Measurements from ENCODE around the gene RAD51B.
A peak's percentile ranks its signal among the peaks of the same experiment; 100 is the strongest.

RAD51B gene

DNA sequence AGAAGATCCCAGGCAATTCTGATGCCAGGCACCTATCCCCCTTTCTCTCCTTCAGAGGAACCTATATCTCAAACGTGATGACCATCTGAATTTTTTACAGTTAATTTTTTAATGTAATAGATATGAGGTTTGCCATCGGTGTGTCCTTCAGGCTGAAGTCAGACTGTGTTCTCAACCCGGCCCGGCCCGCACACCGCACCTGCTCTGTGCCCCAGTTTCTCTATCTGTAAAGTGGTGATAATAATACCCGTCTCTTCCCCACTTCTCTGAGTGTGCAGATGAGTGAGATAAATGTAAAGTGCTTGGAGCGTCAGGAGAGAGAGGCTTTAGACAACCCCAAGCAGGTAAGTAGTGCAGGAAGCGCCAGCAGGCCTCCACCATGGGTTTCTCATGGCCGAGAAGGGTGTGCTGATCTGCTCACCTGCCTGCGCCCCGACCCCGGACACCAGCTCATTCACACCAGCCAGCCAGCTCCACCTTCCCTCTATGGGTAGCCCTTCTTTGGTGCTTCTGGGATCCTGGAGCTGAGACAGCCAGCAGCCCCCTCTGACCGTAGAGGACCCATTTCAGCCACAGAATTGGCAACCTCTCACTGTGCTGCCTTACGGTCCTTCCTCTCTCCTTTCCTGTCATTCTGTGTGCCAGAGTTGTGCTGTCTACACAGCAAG is 893.3 kb downstream of the RAD51B start:
- Mint-ChIP-seq H3K36me3 (no peaks in the 10 kb centered on the region), H3K27ac (no peak overlapping the region), H3K4me1 (peaks cover 2% of the 10 kb centered on the region), H3K9me3 (no peaks in the 10 kb centered on the region), H3K4me3 (no peak overlapping the region), H3K27me3 (no peaks in the 10 kb centered on the region)
- ATAC-seq (ENCODE audit: low read depth) (no peak), DNase-seq (ENCODE audit: low spot score in 2 of 2) (no peak)

DNA sequence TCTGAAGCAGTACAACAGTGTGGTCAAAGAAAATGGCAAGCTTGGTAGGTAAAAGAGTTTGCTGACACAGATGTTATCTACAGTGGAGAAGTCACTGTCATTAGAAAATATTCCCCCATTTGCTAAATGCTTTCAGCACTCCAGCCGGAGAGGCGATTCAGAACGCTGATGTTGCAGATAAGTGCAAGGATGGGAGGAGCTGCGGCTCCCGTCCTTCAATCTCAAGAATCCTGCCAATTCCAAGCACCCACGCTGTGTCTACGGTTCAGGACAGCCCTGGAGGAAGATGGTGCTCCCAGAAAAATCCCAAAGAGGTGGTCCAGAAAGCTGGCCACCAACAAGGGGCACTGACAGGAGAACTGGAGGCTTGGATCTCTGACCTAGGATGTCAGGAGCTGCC is 894.2 kb downstream of the RAD51B start:
- ATAC-seq (ENCODE audit: low read depth) (no peak), DNase-seq (ENCODE audit: low spot score in 2 of 2) (no peak)
- H3K9me3 Mint-ChIP-seq = no peaks in the 10 kb centered on the region
- peaks cover 5% of the 10 kb centered on the region for H3K4me1 Mint-ChIP-seq
- H3K36me3 Mint-ChIP-seq = no peaks in the 10 kb centered on the region
- no peaks in the 10 kb centered on the region for H3K27me3 Mint-ChIP-seq
- no peak overlapping the region for H3K27ac Mint-ChIP-seq
- no peak overlapping the region for H3K4me3 Mint-ChIP-seq

DNA sequence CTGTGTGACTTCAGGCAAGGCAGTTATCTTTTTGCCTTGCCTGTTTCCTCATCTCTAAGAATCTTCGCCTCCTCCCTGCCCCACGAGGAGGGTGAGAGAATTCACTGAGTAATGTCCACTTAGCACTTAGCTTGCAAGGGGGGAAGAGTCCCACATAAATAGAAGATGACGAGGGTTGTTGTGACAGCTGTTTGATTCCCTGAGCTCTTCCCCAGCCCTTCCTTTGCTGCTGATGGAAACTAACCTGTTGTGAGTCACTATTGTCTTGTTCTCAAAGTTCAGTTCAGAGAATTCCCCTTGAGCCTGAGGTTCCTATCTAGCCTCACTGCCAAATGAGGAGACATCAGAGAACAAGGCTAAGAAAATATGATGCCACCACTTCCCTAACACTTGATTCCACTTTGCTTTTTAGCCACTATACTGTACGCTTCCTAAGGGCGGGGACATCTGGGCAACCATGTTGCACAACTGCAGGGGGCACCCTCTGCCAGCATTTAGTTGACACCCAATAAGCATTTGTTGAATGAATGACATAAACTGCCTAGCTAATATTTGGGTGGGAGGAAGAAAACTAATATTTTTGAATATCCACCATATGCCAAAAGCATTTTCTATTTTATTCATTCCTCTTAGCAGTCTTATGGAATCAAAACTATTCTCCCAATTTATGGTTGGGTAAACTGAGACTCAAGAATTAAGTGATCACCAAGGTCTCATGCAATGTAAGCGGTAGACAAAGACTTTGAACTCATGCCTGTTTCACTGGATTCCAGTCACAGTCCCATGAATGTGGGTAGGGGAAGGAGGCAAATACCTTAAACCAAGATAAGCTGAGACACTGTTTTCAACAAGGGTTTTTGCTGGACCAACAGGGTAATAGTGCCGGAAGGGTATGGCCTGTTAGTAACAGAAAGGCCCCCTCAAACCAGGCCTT is 895.7 kb downstream of the RAD51B start:
- DNase-seq (ENCODE audit: low spot score in 2 of 2) = no peak
- H3K4me1 Mint-ChIP-seq = peaks cover 7% of the 10 kb centered on the region
- H3K36me3 Mint-ChIP-seq = no peaks in the 10 kb centered on the region

DNA sequence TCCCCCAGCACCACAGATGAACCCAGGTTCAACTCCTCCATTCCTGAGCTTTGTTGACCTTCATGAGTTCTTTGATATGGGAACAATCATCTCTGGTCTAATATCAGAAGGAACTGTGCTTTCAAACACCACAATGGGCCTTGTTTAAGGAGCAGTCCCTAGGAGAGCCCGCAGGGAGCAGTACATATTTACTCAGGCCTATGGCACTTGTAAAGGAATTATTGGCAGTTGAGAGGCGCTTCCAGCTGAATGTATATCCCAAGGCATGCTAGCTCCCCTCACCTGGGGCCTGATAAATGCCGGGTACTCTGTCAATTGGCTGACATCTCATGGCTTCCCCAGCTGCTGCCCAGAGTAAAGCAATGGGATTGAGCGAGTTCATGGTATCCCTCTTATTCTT is 897.1 kb downstream of the RAD51B start:
- no peak overlapping the region for H3K4me3 Mint-ChIP-seq
- ATAC-seq (ENCODE audit: low read depth) (no peak), DNase-seq (ENCODE audit: low spot score in 2 of 2) (no peak)
- peaks cover 5% of the 10 kb centered on the region for H3K4me1 Mint-ChIP-seq
- peaks cover 2% of the 10 kb centered on the region for H3K9me3 Mint-ChIP-seq
- no peaks in the 10 kb centered on the region for H3K36me3 Mint-ChIP-seq
- H3K27me3 Mint-ChIP-seq = no peaks in the 10 kb centered on the region
- peak overlapping the region; percentile 66 for H3K27ac Mint-ChIP-seq

More for the DNA sequence above, 895.7 kb downstream of the RAD51B start:
- peak overlapping the region; percentile 17 for H3K27ac Mint-ChIP-seq
- ATAC-seq (ENCODE audit: low read depth) = no peak
- no peaks in the 10 kb centered on the region for H3K9me3 Mint-ChIP-seq
- no peak overlapping the region for H3K4me3 Mint-ChIP-seq
- no peaks in the 10 kb centered on the region for H3K27me3 Mint-ChIP-seq

DNA sequence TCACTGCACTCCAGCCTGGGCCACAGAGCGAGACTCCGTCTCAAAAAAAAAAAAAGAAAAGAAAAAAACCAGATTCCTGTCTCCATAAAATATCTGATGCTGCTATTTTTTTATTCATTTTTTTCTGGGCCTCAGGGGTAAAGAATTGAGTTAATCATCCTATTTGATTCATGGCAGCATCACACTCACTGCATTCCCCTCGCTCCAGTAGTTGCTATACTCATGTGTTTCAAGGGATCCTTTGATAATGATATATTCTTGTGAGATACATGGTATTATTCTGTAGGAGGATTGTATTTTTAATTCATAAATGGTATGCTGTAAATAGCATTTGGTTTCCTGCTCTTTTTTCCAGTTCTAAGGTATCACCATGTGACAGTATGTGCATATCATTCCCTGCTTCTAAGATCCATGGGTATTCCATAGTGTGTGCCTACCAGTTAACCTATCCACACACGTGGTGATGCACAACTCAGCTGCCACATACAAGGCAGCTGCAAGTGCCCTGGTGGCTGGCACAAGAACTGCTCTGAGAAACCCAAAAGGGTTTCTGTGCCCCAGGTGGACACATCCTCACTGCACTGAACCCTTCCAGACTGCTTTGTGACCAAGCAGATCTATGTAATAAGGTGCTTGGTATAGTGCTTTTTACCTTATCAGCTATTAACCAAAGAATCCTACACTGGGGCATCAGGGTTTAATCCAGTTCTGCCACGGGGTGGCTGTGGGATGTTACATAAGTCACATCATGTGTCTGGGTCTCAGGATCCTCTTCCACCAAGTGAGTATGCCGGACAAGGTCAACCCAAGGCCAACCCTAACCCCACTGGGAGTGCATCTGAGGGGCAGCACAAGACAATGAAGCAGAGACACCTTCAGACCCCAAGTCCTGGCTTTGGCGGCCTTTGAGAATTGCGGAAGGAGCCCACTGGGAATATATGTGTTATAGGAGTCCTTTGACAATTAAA is 898.7 kb downstream of the RAD51B start:
- Mint-ChIP-seq H3K36me3 (no peaks in the 10 kb centered on the region), H3K27ac (no peak overlapping the region), H3K4me1 (peaks cover 5% of the 10 kb centered on the region), H3K4me3 (no peak overlapping the region), H3K9me3 (peaks cover 2% of the 10 kb centered on the region), H3K27me3 (no peaks in the 10 kb centered on the region)
- ATAC-seq (ENCODE audit: low read depth) (peak; percentile 73), DNase-seq (ENCODE audit: low spot score in 2 of 2) (no peak)

DNA sequence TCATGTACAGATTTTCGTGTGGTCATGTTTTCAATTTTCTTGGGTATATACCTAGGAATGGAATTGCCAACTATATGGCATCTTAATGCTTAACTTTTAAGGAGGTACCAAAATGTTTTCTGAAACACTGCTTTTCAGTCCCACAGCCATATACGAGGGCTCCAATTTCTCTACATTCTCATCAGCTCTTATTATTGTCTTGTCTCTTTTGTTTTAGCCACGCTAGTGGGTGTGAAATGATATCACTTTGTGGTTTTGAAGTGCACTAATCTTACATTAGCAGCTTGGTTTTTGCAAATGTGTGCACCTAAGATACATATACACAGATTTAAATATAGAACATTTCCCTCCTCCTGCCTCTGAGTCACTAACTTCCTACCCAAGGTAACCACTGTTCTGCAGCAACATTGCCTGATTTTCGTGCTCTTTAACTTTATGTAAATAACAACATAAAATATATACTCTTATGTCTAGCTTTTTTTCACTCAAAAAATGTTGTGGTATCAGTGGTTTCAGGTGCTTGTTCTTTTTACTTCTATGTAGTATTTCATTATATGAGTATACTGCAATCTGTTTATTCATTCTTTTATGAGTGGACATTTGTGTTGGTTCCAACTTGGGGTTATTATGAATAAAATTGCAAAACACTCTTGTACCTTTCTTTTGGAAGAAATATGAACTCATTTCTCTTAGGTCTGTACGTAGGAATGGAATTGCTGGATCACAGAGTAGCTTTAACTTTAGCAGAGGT is 900.2 kb downstream of the RAD51B start:
- no peak for ATAC-seq (ENCODE audit: low read depth)
- Mint-ChIP-seq H3K9me3 (peaks cover 2% of the 10 kb centered on the region), H3K36me3 (no peaks in the 10 kb centered on the region), H3K27ac (no peak overlapping the region), H3K27me3 (no peaks in the 10 kb centered on the region), H3K4me3 (no peak overlapping the region), H3K4me1 (peaks cover 8% of the 10 kb centered on the region)
- DNase-seq (ENCODE audit: low spot score in 2 of 2) = no peak

DNA sequence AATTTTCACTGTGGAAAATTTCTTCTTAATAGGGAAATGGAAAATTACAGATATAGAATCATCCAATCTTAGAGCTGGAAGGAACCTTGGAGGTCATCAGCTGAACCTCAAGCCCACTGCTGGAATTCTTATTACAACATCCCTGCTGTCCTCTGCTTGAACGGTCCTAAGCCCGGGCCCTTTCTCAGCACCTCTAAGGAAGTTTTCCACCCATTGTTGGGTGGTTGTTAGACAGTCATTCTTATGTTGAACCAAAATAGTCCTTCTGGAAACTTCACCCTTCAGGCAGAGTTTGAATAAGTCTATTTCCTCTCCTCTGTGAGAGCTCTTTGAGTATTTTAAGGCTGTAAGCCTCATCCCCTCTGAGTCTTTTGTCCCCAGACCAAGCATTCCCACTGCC is 902.6 kb downstream of the RAD51B start:
- Mint-ChIP-seq H3K9me3 (peaks cover 3% of the 10 kb centered on the region), H3K27ac (no peak overlapping the region), H3K4me3 (no peak overlapping the region), H3K4me1 (peaks cover 16% of the 10 kb centered on the region), H3K27me3 (no peaks in the 10 kb centered on the region), H3K36me3 (no peaks in the 10 kb centered on the region)
- ATAC-seq (ENCODE audit: low read depth) (no peak), DNase-seq (ENCODE audit: low spot score in 2 of 2) (no peak)

DNA sequence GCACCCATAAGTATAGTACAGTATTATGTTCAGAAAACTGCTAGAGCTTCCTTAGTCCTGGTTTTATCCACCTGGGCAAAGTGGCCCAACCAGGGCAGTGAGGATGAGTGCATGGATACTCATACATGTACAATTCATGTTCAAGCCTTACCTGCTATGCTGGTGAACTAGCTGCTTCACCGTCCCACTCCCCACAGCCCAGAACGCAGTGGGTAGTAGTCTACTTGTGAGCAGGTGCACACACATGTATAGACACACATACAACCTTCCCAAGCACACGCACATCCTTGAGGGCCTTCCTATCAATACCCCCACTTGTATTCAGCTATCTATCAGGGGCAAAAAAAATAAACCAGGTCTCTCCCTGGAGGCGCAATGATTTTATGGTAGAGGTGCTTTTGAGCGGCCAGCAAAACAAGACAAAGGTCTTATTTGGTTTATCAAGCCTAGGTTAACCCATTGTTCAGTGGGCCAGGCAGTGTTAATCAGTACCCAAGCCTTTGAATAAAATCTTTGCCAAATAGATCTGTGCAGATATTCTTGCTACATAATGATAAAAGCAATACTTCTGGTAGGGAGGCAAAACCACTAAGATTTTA is 903.5 kb downstream of the RAD51B start:
- ATAC-seq (ENCODE audit: low read depth) = no peak

DNA sequence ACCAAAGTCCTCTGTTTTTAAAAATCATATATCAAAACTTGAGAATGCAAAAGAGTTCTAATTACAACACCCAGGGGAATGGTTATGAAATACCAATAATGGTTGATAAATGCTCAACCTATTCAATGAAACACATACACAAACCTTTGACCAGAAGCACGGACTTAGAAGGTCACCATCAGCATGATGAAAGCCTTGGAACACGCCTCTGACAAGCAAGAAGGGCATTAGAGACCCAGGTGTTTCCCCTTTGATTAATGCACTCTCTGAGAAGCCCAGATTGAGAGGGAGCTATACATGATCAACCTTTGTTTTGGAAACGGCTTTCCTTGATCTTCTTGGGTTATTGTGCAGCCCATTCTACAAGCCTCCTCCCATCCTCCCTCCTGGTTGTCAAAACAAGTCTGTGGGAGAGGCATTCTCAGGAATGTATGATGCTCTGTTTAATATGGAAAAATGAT is 904.3 kb downstream of the RAD51B start:
- H3K27ac Mint-ChIP-seq = no peak overlapping the region

More for the DNA sequence above, 903.5 kb downstream of the RAD51B start:
- Mint-ChIP-seq H3K9me3 (peaks cover 3% of the 10 kb centered on the region), H3K4me1 (peaks cover 19% of the 10 kb centered on the region), H3K4me3 (no peak overlapping the region), H3K27me3 (no peaks in the 10 kb centered on the region), H3K36me3 (no peaks in the 10 kb centered on the region), H3K27ac (no peak overlapping the region)
- no peak for DNase-seq (ENCODE audit: low spot score in 2 of 2)

DNA sequence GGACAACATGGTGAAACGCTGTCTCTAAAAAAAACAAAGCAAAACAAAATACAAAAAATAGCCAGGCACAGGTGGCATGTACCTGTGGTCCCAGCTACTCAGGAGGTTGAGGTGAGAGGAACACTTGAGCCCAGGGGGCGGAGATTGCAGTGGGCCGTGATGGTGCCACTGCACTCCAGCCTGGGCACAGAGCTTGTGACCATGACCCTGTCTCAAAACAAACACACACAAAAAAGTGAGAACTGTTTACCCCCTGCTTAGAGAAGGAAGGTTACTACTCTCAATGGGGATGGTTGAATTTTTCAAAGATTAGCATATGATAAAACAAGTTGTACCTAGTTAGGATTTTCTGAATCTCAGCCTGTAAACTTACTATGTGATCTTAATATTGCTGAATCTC is 905.3 kb downstream of the RAD51B start:
- Mint-ChIP-seq H3K36me3 (no peaks in the 10 kb centered on the region), H3K9me3 (peaks cover 3% of the 10 kb centered on the region), H3K4me1 (peaks cover 29% of the 10 kb centered on the region), H3K27ac (no peak overlapping the region), H3K4me3 (no peak overlapping the region), H3K27me3 (no peaks in the 10 kb centered on the region)
- DNase-seq (ENCODE audit: low spot score in 2 of 2) (no peak), ATAC-seq (ENCODE audit: low read depth) (no peak)

More for the DNA sequence above, 904.3 kb downstream of the RAD51B start:
- DNase-seq (ENCODE audit: low spot score in 2 of 2) (no peak), ATAC-seq (ENCODE audit: low read depth) (no peak)
- peaks cover 3% of the 10 kb centered on the region for H3K9me3 Mint-ChIP-seq
- H3K4me1 Mint-ChIP-seq = peaks cover 22% of the 10 kb centered on the region
- no peaks in the 10 kb centered on the region for H3K36me3 Mint-ChIP-seq
- H3K4me3 Mint-ChIP-seq = no peak overlapping the region
- H3K27me3 Mint-ChIP-seq = no peaks in the 10 kb centered on the region

DNA sequence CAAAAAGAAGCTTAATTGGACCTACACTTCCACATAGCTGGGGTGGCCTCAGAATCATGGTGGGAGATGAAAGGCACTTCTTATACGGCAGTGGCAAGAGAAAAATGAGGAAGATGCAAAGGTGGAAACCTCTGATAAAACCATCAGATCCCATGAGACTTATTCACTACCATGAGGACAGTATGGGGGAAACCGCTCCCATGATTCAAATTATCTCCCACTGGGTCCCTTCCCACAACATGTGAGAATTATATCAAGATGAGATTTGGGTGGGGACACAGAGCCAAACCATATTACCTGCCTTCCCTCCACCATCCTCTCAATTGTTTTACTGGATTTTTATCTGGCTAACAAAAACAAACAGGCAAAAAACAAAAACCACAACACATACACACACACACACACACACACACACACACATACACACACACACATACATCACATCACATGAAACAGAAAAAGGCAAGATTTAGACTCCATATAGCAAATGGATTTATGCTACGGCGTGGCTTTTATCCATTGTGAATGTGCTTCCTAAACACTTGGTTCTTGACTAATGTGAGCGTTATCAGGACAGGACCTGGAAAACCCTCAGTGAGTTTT is 906.6 kb downstream of the RAD51B start:
- no peaks in the 10 kb centered on the region for H3K36me3 Mint-ChIP-seq
- no peak for DNase-seq (ENCODE audit: low spot score in 2 of 2)
- H3K4me1 Mint-ChIP-seq = peaks cover 39% of the 10 kb centered on the region

DNA sequence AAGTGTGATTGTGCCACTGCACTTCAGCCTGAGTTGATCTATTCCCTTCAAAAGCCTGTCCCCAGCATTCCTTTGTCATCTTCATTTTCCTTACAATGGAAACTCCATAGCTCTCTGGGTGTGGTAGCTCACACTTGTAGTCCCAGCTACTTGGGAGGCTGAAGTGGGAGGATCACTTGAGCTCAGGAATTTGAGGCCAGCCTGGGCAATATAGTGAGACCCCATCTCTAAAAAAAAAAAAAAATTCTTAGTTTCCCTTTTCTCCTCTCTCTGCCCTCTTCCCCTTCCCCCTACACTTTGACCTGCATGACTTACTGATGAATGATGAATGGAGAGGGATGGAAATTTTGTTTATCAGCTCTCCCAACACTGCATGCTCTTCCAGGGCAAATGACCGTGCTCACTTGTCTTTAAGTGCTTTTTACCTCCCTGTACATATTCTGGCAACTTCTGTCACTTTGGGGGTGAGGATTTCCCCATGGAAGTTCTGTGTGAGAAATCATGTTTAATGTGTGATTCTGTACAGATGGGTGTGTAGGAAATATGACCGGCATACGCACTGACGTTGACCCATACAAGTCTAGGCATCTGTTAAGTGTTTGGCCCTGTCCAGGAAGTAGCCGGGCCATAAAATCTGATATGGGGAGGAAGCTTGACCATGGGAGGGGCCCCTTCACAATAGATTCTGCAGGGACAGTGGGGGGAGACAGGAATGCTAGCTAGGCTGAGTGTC is 907.9 kb downstream of the RAD51B start:
- no peak overlapping the region for H3K27ac Mint-ChIP-seq
- H3K27me3 Mint-ChIP-seq = no peaks in the 10 kb centered on the region
- peaks cover 39% of the 10 kb centered on the region for H3K4me1 Mint-ChIP-seq
- DNase-seq (ENCODE audit: low spot score in 2 of 2) (no peak), ATAC-seq (ENCODE audit: low read depth) (no peak)
- H3K9me3 Mint-ChIP-seq = peaks cover 2% of the 10 kb centered on the region
- no peak overlapping the region for H3K4me3 Mint-ChIP-seq
- H3K36me3 Mint-ChIP-seq = no peaks in the 10 kb centered on the region

More for the DNA sequence above, 906.6 kb downstream of the RAD51B start:
- no peak overlapping the region for H3K27ac Mint-ChIP-seq
- H3K9me3 Mint-ChIP-seq = peaks cover 2% of the 10 kb centered on the region
- ATAC-seq (ENCODE audit: low read depth) = no peak
- H3K4me3 Mint-ChIP-seq = no peak overlapping the region
- H3K27me3 Mint-ChIP-seq = no peaks in the 10 kb centered on the region

Data from memory B cell (primary cell).